Endodermal cell (in vitro differentiated cells): ENCODE data around the gene LUC7L. TPM values are rescaled to one million over a fixed set of nuclear protein-coding genes. Genes with fewer than 3 reads are reported as not detected.

ENCODE experiments used
- DNase-seq: peaks from one replicate; pipeline ENCODE4 v3.0.0-alpha.2; 2017
- H3K27ac ChIP-seq: 2 replicates; pipeline ENCODE4 v1.5.1; 2013; ENCODE audit warnings: mild to moderate bottlenecking, low read depth, low read length, moderate library complexity
- H3K27me3 ChIP-seq: 2 replicates; pipeline ENCODE4 v1.6.1; 2013; ENCODE audit warnings: mild to moderate bottlenecking, low read length, moderate library complexity; ENCODE audit not compliant: insufficient read depth, control insufficient read depth, poor library complexity, severe bottlenecking
- H3K36me3 ChIP-seq: 2 replicates; pipeline ENCODE4 v1.7.0; 2013; ENCODE audit warnings: mild to moderate bottlenecking, low read length, moderate library complexity; ENCODE audit not compliant: control insufficient read depth, insufficient read depth
- H3K4me1 ChIP-seq: one replicate; pipeline ENCODE4 v1.7.0; 2013; ENCODE audit warnings: low read length; ENCODE audit not compliant: control insufficient read depth, insufficient read depth
- H3K4me3 ChIP-seq: 2 replicates; pipeline ENCODE4 v1.5.1; 2013; ENCODE audit warnings: mild to moderate bottlenecking, low read length, moderate library complexity
- H3K9ac ChIP-seq: 2 replicates; pipeline ENCODE4 v1.6.1; 2013; ENCODE audit warnings: mild to moderate bottlenecking, low read length, moderate library complexity; ENCODE audit not compliant: poor library complexity, severe bottlenecking; ENCODE audit errors: extremely low read depth
- H3K9me3 ChIP-seq: 2 replicates; pipeline ENCODE4 v1.6.1; 2013; ENCODE audit warnings: mild to moderate bottlenecking, low read length, moderate library complexity; ENCODE audit not compliant: control insufficient read depth
- H3K27ac Mint-ChIP-seq: 2 replicates; pipeline ENCODE4 v1.8.0; 2020; ENCODE audit warnings: mixed read lengths
- H3K27me3 Mint-ChIP-seq: 2 replicates; pipeline ENCODE4 v1.8.0; 2021; ENCODE audit warnings: mild to moderate bottlenecking, mixed read lengths; ENCODE audit not compliant: insufficient read depth
- H3K36me3 Mint-ChIP-seq: 2 replicates; pipeline ENCODE4 v1.8.0; 2020; ENCODE audit warnings: low read depth, mixed read lengths
- H3K4me1 Mint-ChIP-seq: 2 replicates; pipeline ENCODE4 v1.8.0; 2020; ENCODE audit warnings: mixed read lengths
- H3K4me3 Mint-ChIP-seq: 2 replicates; pipeline ENCODE4 v1.8.0; 2020; ENCODE audit warnings: mild to moderate bottlenecking, moderate library complexity, mixed read lengths
- H3K9me3 Mint-ChIP-seq: 2 replicates; pipeline ENCODE4 v1.8.0; 2020; ENCODE audit warnings: mild to moderate bottlenecking, mixed read lengths
- WGBS, 2 experiments: methylation state at CpG; one replicate each; pipeline versions ENCODE4 v1.1.5 to v1.1.7; 2013; ENCODE audit warnings: missing lambda C conversion rate in 2 of 2, mixed read lengths in 1 of 2; ENCODE audit not compliant: insufficient coverage in 1 of 2, insufficient read length in 1 of 2; 5-methylcytosine and 5-hydroxymethylcytosine counted together
- total RNA-seq, 2 donors: library from RNA; stranded (reverse); fragmentation: NEBNext Ultra II Directional in 1 of 2; extraction: Animal tissue kit (Norgen Biotek cat#: 25700) in 1 of 2; gene quantifications; 2 replicates in 1 of 2; 3 replicates in 1 of 2; pipeline ENCODE4 v1.2.1, GENCODE V29; 2021
- TF ChIP-seq, protein P1 (sequence below): fragments of 200-600 bp; sonication (generic); conservative IDR thresholded peaks from 2 replicates; pipeline ENCODE4 v1.5.0; 2021; ENCODE audit warnings: antibody characterized with exemption, mild to moderate bottlenecking

Gene LUC7L
- total RNA-seq, 2 donors from 2014 or later = 130 to 151 TPM

DNA sequence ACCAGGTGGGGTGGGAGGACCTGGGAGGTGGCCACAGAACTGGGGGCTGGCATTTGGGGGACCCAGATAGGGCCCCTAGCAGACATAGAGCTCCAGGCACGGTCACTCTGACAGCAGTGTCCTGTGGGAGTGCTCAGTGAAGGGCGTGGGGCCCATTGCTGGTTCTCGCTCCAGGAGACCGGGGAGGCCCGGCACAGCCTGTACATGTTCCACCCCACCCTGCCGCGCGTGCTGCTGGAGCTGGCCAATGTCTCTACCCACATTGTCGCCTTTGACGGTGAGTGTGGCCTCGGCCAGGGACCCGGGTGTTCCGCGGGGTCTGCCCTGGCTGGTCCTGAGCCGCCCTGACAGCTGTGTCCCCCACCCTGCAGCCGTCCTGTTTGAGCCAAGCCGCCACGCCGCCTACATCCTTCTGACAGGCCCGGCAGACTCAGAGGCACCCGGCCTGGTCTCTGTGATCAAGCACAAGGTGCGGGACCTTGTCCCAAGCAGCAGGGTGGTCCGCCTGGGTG is 35.2 kb upstream of the LUC7L start:
- no peaks in the 10 kb centered on the region for H3K4me1 Mint-ChIP-seq
- no peaks in the 10 kb centered on the region for H3K4me1 ChIP-seq
- no peak overlapping the region for H3K9ac ChIP-seq
- no peaks in the 10 kb centered on the region for H3K9me3 ChIP-seq
- TF ChIP-seq, protein P1, sequence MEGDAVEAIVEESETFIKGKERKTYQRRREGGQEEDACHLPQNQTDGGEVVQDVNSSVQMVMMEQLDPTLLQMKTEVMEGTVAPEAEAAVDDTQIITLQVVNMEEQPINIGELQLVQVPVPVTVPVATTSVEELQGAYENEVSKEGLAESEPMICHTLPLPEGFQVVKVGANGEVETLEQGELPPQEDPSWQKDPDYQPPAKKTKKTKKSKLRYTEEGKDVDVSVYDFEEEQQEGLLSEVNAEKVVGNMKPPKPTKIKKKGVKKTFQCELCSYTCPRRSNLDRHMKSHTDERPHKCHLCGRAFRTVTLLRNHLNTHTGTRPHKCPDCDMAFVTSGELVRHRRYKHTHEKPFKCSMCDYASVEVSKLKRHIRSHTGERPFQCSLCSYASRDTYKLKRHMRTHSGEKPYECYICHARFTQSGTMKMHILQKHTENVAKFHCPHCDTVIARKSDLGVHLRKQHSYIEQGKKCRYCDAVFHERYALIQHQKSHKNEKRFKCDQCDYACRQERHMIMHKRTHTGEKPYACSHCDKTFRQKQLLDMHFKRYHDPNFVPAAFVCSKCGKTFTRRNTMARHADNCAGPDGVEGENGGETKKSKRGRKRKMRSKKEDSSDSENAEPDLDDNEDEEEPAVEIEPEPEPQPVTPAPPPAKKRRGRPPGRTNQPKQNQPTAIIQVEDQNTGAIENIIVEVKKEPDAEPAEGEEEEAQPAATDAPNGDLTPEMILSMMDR = no peak
- no peaks in the 10 kb centered on the region for H3K27me3 Mint-ChIP-seq
- no peaks in the 10 kb centered on the region for H3K36me3 ChIP-seq
- WGBS, 2 experiments = 94 to 99% methylated on average over 14 to 23 of the region's 23 CpGs
- H3K4me3 ChIP-seq = no peak overlapping the region
- peaks cover 20% of the 10 kb centered on the region for H3K36me3 Mint-ChIP-seq
- no peaks in the 10 kb centered on the region for H3K27me3 ChIP-seq
- H3K27ac ChIP-seq = no peak overlapping the region
- no peak overlapping the region for H3K4me3 Mint-ChIP-seq
- H3K27ac Mint-ChIP-seq = no peak overlapping the region
- no peaks in the 10 kb centered on the region for H3K9me3 Mint-ChIP-seq
- no peak for DNase-seq

DNA sequence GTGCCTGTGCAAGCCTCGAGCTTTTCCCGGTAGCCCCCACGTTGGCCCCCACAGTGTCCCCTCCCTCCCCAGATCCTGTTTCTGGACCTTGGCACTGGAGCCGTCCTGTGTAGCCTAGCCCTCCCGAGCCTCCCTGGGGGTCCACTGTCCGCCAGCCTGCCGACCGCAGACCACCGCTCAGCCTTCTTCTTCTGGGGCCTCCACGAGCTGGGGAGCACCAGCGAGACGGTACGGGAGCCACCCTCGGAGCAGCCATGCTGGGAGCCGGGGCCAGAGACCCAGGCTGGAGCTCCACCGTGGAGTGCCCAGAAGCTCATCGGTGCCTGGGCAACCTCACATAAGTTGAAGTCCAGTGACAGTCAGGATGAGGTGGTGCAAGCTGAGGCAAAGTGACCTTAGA is 34.7 kb upstream of the LUC7L start:
- Histone ChIP-seq H3K27ac (no peak overlapping the region), H3K27me3 (no peaks in the 10 kb centered on the region), H3K9ac (no peak overlapping the region), H3K4me1 (no peaks in the 10 kb centered on the region), H3K9me3 (no peaks in the 10 kb centered on the region), H3K36me3 (no peaks in the 10 kb centered on the region), H3K4me3 (no peak overlapping the region)
- no peaks in the 10 kb centered on the region for H3K27me3 Mint-ChIP-seq
- H3K36me3 Mint-ChIP-seq = peaks cover 25% of the 10 kb centered on the region
- WGBS, 2 experiments = 93 to 95% methylated on average over 14 to 17 of the region's 17 CpGs
- H3K9me3 Mint-ChIP-seq = no peaks in the 10 kb centered on the region
- no peak for DNase-seq
- TF ChIP-seq, protein P1 = no peak
- no peaks in the 10 kb centered on the region for H3K4me1 Mint-ChIP-seq
- no peak overlapping the region for H3K4me3 Mint-ChIP-seq
- H3K27ac Mint-ChIP-seq = no peak overlapping the region

DNA sequence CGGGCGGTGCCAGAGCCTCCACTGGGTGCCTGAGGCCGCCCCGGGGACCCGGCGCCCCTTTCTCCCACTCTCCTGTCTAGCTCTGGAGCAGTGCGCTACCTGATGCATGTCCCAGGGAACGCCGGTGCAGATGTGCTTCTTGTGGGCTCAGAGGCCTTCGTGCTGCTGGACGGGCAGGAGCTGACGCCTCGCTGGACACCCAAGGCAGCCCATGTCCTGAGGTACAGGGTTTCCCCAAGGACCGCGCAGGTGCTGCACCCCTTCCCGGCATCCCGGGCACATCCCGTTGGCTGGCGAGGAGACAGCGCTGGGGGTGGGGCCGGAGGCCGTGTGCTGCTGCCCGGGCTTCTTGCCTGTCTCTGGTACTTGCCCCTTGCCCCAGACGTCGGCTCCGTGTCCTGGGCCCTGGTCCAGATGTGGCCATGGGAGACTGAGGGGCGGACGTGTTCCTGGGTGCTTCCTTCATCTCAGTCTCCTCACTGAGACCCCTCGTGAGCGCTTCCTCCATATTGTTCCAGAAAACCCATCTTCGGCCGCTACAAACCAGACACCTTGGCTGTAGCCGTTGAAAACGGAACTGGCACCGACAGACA is 34.0 kb upstream of the LUC7L start:
- H3K27me3 Mint-ChIP-seq = no peaks in the 10 kb centered on the region
- Histone ChIP-seq H3K36me3 (no peaks in the 10 kb centered on the region), H3K4me1 (no peaks in the 10 kb centered on the region), H3K27ac (no peak overlapping the region), H3K9ac (no peak overlapping the region), H3K27me3 (no peaks in the 10 kb centered on the region), H3K9me3 (no peaks in the 10 kb centered on the region), H3K4me3 (no peak overlapping the region)
- H3K9me3 Mint-ChIP-seq = no peaks in the 10 kb centered on the region
- H3K4me1 Mint-ChIP-seq = no peaks in the 10 kb centered on the region
- no peak overlapping the region for H3K4me3 Mint-ChIP-seq
- WGBS, 2 experiments = 97 to 98% methylated on average over 26 to 35 of the region's 35 CpGs
- H3K27ac Mint-ChIP-seq = no peak overlapping the region
- TF ChIP-seq, protein P1 = no peak
- no peak for DNase-seq
- H3K36me3 Mint-ChIP-seq = peaks cover 26% of the 10 kb centered on the region
